ENCODE results near the gene ASB10. TPM values are rescaled to one million over a fixed set of nuclear protein-coding genes. Genes with fewer than 3 reads are reported as not detected.

Gene ASB10
- total RNA-seq, 1 donor from 2014 or later, result not detected

DNA sequence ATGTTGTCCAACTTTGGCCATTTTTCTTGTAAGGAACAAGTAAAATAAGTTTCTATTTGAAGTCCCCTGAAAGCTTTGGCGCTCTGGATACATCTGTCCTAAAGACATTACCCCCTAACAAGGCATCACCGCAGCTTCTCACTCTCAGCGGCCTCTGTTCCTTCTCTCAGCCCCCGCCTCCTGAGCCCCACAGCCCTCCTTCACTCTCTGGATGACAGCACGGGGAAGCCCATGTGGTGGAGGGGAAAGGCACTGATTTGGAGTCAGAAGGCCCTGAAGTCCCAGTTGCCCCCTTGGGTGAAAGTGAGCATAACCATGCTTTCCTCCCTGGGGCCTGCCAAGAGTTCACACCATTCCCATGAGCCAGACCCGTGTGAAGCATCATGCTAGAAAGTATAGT is 18.7 kb upstream of the ASB10 start:
- TF ChIP-seq, protein P1, sequence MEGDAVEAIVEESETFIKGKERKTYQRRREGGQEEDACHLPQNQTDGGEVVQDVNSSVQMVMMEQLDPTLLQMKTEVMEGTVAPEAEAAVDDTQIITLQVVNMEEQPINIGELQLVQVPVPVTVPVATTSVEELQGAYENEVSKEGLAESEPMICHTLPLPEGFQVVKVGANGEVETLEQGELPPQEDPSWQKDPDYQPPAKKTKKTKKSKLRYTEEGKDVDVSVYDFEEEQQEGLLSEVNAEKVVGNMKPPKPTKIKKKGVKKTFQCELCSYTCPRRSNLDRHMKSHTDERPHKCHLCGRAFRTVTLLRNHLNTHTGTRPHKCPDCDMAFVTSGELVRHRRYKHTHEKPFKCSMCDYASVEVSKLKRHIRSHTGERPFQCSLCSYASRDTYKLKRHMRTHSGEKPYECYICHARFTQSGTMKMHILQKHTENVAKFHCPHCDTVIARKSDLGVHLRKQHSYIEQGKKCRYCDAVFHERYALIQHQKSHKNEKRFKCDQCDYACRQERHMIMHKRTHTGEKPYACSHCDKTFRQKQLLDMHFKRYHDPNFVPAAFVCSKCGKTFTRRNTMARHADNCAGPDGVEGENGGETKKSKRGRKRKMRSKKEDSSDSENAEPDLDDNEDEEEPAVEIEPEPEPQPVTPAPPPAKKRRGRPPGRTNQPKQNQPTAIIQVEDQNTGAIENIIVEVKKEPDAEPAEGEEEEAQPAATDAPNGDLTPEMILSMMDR (conservative IDR thresholded peaks at IDR 0.05; ENCODE audit: low read depth, low read length), result no peak
- no peak for DNase-seq (ENCODE audit: low read depth)

DNA sequence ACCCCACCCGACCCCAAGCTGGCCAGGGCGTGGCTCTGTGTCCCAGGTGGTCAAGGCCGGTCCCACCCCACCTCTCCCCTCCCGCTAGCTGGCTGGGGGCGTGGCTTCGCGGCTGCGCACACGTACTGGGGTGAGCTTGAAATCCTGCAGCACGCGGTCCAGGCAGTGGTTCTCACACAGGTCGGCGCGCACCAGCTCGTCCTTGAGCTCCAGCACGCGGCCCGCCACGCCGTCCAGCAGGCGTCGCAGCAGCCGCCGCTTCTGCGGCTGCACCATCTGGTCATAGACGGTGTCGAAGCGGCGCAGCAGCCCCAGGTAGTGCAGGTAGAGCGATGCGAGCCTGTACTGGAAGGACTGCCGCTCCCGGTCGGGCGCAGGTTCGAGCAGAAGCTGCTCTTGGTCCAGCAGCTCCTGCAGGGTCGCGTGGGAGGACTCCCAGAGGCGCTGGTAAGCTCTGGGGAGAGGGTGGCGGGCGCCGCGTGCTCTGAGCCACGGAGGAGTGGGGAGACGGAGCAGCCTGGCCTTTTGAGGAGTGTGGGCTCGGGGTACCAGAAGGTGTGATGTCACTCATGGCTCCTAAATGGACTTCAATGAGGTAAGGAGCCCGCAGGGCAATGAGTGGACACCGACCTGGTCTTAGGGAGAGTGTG is 17.5 kb upstream of the ASB10 start:
- no peak for DNase-seq (ENCODE audit: low read depth)
- no peak overlapping the region for H3K4me3 ChIP-seq (ENCODE audit: low read depth, low read length)
- TF ChIP-seq, protein P1 (conservative IDR thresholded peaks at IDR 0.05; ENCODE audit: low read depth, low read length), result no peak

More for the DNA sequence above, 18.7 kb upstream of the ASB10 start:
- H3K4me3 ChIP-seq (ENCODE audit: low read depth, low read length), result no peak overlapping the region

DNA sequence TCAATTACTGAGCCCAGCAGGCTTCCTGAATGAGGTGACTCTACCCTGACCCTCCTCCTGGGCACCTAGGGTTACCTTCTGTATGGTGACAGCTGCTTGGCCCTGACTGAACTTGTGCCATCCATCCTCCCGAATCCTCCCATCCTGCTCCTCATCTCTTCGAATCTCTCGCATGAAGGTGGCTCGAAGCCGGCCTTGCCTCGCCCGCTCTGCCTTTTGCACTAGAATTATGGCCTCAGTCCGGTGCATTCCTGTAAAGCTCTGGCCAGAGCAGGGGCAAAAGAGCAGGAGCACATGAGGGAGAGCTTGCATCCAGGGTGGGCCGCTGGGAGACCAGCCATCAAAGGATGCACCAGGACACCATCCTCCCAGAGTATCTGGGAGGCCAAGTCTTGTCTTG is 15.8 kb upstream of the ASB10 start:
- H3K4me3 ChIP-seq (ENCODE audit: low read depth, low read length), result no peak overlapping the region
- no peak for DNase-seq (ENCODE audit: low read depth)
- TF ChIP-seq, protein P1 (conservative IDR thresholded peaks at IDR 0.05; ENCODE audit: low read depth, low read length), result no peak

DNA sequence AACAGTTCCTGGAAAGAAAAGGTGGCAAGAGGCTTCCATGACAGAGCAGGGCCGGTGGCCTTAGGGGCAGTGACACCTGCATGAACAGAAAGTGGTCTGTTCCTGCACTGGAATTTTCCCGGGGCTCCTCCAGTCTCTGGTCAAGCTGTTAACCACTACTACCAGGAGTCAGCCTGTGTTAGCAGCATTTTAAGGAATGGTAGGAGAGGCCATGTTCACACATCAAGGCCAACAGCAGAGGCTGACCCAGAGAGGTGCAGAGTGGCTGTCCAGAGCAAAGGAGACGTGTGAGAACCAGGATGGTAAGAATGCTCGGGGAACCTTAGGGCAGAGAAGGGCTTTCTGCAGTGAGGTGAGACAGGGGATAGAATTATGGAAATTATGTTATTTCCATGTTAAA is 14.7 kb upstream of the ASB10 start:
- TF ChIP-seq, protein P1 (conservative IDR thresholded peaks at IDR 0.05; ENCODE audit: low read depth, low read length), result no peak
- DNase-seq (ENCODE audit: low read depth), result no peak
- no peak overlapping the region for H3K4me3 ChIP-seq (ENCODE audit: low read depth, low read length)

DNA sequence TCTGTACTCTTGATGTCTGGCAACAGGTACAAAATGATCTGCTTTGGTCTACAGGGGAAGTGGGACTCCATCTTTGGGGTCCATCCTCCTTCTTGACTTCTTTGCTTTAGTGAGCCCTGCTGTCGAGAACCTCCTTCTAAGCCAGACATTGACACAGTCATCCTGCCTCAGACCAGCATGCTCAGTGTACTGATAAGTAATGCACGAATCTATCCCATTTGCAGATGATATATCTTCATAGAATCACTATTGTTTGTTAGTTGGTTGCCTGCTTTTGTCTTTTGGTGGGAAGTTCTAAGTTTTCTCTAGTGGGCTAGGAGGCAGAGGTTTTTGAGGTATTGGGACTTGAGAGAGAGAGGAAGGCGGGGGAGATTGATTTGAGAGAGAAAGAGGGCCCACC is 14.3 kb upstream of the ASB10 start:
- DNase-seq (ENCODE audit: low read depth), result no peak
- H3K4me3 ChIP-seq (ENCODE audit: low read depth, low read length), result no peak overlapping the region
- TF ChIP-seq, protein P1 (conservative IDR thresholded peaks at IDR 0.05; ENCODE audit: low read depth, low read length), result no peak

DNA sequence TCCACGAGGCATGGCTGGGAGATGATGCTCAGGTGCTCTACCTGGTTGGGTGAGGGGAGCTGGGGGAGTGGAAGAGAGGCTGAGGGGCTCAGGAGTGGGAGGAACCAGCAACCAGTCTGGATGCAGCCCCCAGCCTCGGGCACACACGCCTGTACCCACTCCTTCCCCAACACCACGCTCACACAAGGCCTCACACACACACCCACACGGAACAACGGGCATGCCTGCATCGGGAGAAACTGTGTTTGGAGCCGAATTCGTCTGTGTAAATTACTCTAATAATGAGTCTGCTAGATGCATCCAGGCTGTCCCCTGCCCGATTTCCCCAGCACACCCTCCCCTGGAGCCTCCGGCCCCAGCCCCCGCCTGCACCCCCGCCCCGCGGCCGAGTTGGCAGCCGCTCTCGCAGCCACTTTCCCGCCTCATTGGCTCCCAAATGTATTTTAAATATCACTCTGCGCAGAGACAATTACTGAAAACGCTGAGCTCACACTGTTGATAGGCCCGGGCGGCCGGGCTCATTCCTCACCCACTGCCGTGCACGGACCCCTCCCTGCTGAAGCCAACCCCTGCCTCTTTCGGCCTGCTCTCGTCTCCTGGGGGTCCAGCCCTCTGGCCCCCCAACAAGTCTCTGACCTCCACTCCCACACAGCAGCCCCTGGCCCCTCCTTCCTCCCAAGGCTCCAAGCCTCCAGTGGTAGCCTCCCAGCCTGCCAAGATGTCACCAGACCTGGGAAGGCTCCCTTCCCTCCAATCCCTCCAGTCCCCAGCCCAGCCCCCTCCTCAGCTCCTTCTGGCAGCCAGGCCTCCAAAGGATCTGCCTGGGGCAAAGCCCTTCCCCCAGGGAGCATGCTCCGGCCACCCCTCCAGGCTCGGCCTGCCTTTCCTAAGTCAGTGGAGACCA is 12.1 kb upstream of the ASB10 start:
- TF ChIP-seq, protein P1 (conservative IDR thresholded peaks at IDR 0.05; ENCODE audit: low read depth, low read length), result no peak
- DNase-seq (ENCODE audit: low read depth), result no peak
- no peak overlapping the region for H3K4me3 ChIP-seq (ENCODE audit: low read depth, low read length)
